ENCODE data around the gene SH2D3C. TPM values are rescaled to one million over a fixed set of nuclear protein-coding genes. Genes with fewer than 3 reads are reported as not detected.

The SH2D3C gene
- total RNA-seq, 1 donor: 0.43 TPM

- TF ChIP-seq CTCF (IDR thresholded peaks at IDR 0.05; ENCODE audit: insufficient read depth, low read depth, low read length): no peak
- no peak for DNase-seq (ENCODE audit: low read depth)
- no peak overlapping the region for H3K4me3 ChIP-seq (ENCODE audit: low read depth, low read length)
Observed at GRCh38 chr9:127692071-127692470, 86.4 kb downstream of the SH2D3C start.

GRCh38 chr9:127690735-127691134, 87.7 kb downstream of the SH2D3C start:
- H3K4me3 ChIP-seq (ENCODE audit: low read depth, low read length): no peak overlapping the region
- no peak for TF ChIP-seq CTCF (IDR thresholded peaks at IDR 0.05; ENCODE audit: insufficient read depth, low read depth, low read length)
- no peak for DNase-seq (ENCODE audit: low read depth)

GRCh38 chr9:127689329-127690000, 89.0 kb downstream of the SH2D3C start:
- no peak overlapping the region for H3K4me3 ChIP-seq (ENCODE audit: low read depth, low read length)
- TF ChIP-seq CTCF (IDR thresholded peaks at IDR 0.05; ENCODE audit: insufficient read depth, low read depth, low read length): no peak
- DNase-seq (ENCODE audit: low read depth): no peak

Other genes with a start within 250 kb of the SH2D3C start
- gene STXBP1, start 166.4 kb downstream of the SH2D3C start, total RNA-seq: 12.6 and 19.9 TPM in 2 replicates
- gene CFAP157, start 71.7 kb downstream of the SH2D3C start, total RNA-seq: under 0.01 TPM in 2 replicates
- gene PTRH1, start 63.0 kb downstream of the SH2D3C start, total RNA-seq: 11.7 and 16.4 TPM in 2 replicates
- gene TTC16, start 62.6 kb downstream of the SH2D3C start, total RNA-seq: not detected in 2 replicates
- gene TOR2A, start 43.4 kb downstream of the SH2D3C start, total RNA-seq: 4.2 and 5.2 TPM in 2 replicates
- 37.0 and 50.1 TPM in 2 replicates for gene CDK9, start 7.4 kb upstream of the SH2D3C start, total RNA-seq
- 77.7 and 93.7 TPM in 2 replicates for gene FPGS, start 24.2 kb upstream of the SH2D3C start, total RNA-seq
- 25.8 and 30.7 TPM in 2 replicates for gene ENG, start 76.0 kb upstream of the SH2D3C start, total RNA-seq
- gene AK1, start 99.0 kb upstream of the SH2D3C start, total RNA-seq: 37.1 and 43.8 TPM in 2 replicates
- gene ST6GALNAC6, start 120.9 kb upstream of the SH2D3C start, total RNA-seq: 39.9 and 44.0 TPM in 2 replicates
- 30.0 and 34.1 TPM in 2 replicates for gene ST6GALNAC4, start 138.4 kb upstream of the SH2D3C start, total RNA-seq
- gene PIP5KL1, start 152.1 kb upstream of the SH2D3C start, total RNA-seq: 2.6 and 3.5 TPM in 2 replicates
- 11.2 and 11.9 TPM in 2 replicates for gene DPM2, start 159.2 kb upstream of the SH2D3C start, total RNA-seq
- 15.5 and 16.4 TPM in 2 replicates for gene EEIG1, start 202.3 kb upstream of the SH2D3C start, total RNA-seq

Measured in fibroblast of villous mesenchyme (primary cell).